Bronchial epithelial cell (primary cell): ENCODE data around the gene LIPT2. TPM values are rescaled to one million over a fixed set of nuclear protein-coding genes. Genes with fewer than 3 reads are reported as not detected.
"Not testable (repeated sequence)": the region's sequence is repeated elsewhere in the genome, so short reads cannot be mapped to it uniquely, and the experiment has no call there.

Experiments
- DNase-seq: peaks from one replicate; pipeline ENCODE4 v3.0.0-alpha.2; 2010; ENCODE audit warnings: low read depth
- FAIRE-seq: peaks from 2 replicates; lab custom pipeline; 2011; peaks lifted over from hg19 to GRCh38; lab: Jason Lieb, UNC
- H3K27me3 ChIP-seq: 2 replicates; pipeline ENCODE4 v1.5.1; 2011; ENCODE audit warnings: low read length; ENCODE audit not compliant: control insufficient read depth, insufficient read depth
- H3K36me3 ChIP-seq: 2 replicates; pipeline ENCODE4 v1.5.1; 2011; ENCODE audit warnings: low read length; ENCODE audit not compliant: control insufficient read depth, insufficient read depth
- H3K4me3 ChIP-seq: 2 replicates; pipeline ENCODE4 v1.5.1; 2011; ENCODE audit warnings: mild to moderate bottlenecking, low read depth, low read length, control low read depth
- total RNA-seq: library from RNA; depleted of rRNA; stranded (reverse); fragments of >200 nt; gene quantifications from 2 replicates; pipeline ENCODE4 v1.2.1, GENCODE V29; 2014
- TF ChIP-seq, protein P1 (sequence below): IDR thresholded peaks from 2 replicates; pipeline ENCODE4 v1.5.1; 2011; ENCODE audit warnings: mild to moderate bottlenecking, moderate library complexity, low read length, control low read depth, inconsistent platforms; ENCODE audit not compliant: insufficient read depth, severe bottlenecking

LIPT2 gene
- total RNA-seq, 1 donor from 2014 or later = 2.6 TPM

GRCh38 chr11:74522776-74523175, 29.3 kb upstream of the LIPT2 start:
- Histone ChIP-seq H3K36me3 (no peaks in the 10 kb centered on the region), H3K4me3 (no peak overlapping the region), H3K27me3 (no peaks in the 10 kb centered on the region)
- TF ChIP-seq, protein P1, sequence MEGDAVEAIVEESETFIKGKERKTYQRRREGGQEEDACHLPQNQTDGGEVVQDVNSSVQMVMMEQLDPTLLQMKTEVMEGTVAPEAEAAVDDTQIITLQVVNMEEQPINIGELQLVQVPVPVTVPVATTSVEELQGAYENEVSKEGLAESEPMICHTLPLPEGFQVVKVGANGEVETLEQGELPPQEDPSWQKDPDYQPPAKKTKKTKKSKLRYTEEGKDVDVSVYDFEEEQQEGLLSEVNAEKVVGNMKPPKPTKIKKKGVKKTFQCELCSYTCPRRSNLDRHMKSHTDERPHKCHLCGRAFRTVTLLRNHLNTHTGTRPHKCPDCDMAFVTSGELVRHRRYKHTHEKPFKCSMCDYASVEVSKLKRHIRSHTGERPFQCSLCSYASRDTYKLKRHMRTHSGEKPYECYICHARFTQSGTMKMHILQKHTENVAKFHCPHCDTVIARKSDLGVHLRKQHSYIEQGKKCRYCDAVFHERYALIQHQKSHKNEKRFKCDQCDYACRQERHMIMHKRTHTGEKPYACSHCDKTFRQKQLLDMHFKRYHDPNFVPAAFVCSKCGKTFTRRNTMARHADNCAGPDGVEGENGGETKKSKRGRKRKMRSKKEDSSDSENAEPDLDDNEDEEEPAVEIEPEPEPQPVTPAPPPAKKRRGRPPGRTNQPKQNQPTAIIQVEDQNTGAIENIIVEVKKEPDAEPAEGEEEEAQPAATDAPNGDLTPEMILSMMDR = no peak
- DNase-seq (no peak), FAIRE-seq (no peak)

DNA sequence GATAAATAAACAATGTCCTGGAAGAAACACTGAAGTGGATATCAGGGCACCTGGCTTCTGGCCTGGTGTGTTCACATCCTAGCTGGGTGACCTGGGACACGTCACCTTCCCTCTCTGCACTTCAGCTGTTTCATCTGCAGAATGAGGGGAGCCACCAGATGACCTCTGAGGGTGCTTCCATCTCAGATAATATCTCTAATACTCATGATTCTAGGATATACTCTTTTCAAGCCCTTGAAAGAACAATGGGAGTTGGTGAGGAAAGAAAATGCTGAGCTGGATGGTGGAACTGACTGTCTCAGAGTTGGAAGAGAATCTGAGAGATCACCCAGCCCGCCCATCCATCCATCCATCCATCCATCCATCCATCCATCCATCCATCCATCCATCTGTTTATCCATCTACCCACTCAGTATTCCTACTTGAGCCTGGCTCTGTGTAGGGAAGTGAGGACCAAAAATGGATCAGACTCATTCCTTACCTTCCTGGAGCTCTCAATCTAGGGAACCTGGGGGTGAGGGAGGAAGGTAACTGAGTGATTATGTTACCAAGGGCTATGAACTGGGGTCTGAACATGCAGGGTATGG, 28.2 kb upstream of the LIPT2 start:
- H3K4me3 ChIP-seq = no peak overlapping the region
- FAIRE-seq (no peak), DNase-seq (no peak)
- H3K27me3 ChIP-seq = no peaks in the 10 kb centered on the region
- TF ChIP-seq, protein P1 = no peak
- H3K36me3 ChIP-seq = no peaks in the 10 kb centered on the region

DNA sequence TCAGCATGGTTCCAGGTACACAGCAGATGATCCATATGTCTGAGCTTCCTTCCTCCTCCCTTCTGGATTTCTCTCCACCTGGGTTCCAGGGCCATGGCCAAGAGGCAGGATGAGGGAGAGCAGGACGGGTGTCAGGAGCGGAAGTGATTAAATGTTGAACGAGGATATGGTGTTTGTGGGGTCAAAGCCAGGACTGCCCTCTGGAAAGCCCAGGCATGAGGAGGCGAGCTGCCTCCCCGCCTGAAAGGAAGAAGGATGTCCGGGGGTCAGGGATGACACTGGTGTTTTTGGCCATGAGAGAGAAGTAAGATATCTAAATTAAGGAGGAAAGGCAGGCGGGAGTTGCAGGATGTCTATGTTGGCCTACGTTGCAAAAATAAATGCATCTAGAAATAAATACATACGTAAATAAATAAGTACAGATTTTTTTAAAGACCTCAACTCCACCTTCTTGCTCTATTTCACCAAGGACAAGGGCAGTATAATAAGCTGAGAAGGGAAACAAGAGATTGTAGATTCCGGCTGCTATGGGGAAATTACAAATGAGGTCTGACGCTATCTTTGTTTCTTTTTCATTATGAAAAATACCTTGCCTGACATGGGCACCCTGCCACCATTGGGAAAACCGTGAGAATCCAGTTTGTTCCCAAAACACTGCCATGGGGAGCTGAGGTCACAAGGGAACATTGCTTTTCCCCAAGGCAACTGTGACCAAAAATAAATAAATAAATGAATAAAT, 27.6 kb upstream of the LIPT2 start:
- H3K27me3 ChIP-seq = no peaks in the 10 kb centered on the region
- TF ChIP-seq, protein P1 = no peak
- no peak overlapping the region for H3K4me3 ChIP-seq
- no peak for FAIRE-seq
- no peak for DNase-seq
- H3K36me3 ChIP-seq = no peaks in the 10 kb centered on the region

DNA sequence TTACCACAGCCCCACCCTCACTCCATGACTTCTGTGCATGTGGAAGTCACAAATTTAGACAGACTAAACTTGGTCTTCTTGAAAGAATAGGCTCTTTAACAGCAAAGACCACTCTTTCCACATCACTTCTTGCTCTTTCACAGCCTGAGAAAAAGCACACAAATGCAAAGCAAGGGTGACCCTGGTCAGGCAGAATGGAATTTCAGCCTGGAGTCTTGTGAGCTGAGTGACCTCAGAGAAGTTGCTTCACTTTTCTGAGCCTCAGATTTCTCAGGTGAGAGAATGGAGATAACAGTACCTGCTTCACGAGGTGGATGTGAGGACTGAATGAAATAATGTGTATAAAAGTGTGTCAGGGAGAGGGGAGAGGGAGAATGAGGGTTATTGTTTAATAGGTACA, 26.8 kb upstream of the LIPT2 start:
- no peaks in the 10 kb centered on the region for H3K27me3 ChIP-seq
- H3K4me3 ChIP-seq = no peak overlapping the region
- TF ChIP-seq, protein P1 = no peak
- no peak for DNase-seq
- no peak for FAIRE-seq
- no peaks in the 10 kb centered on the region for H3K36me3 ChIP-seq

- H3K36me3 ChIP-seq = no peaks in the 10 kb centered on the region
- FAIRE-seq (no peak), DNase-seq (peak; percentile 16)
- no peak overlapping the region for H3K4me3 ChIP-seq
- H3K27me3 ChIP-seq = no peaks in the 10 kb centered on the region
- TF ChIP-seq, protein P1 = no peak
Measured at GRCh38 chr11:74519710-74520109, 26.2 kb upstream of the LIPT2 start.

DNA sequence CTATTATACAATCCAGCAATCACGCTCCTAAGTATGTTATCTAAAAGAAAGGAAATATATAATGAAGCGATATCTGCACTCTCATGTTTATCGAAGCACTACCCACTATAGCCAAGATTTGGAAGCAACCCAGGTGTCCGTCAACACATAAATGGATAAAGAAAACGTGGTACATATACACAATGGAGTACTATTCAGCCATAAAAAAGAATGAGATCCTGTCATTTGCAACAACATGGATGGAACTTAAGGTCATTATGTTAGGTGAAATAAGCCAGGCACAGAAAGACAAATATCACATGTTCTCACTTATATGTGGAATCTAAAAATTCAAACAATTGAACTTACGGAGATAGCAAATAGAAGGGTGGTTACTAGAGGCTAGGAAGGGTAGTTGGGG, 24.1 kb upstream of the LIPT2 start:
- H3K36me3 ChIP-seq, FAIRE-seq, H3K4me3 ChIP-seq, DNase-seq, H3K27me3 ChIP-seq: not testable (repeated sequence)
